GM21737 (cell line): ENCODE measurements around the gene RAB1B.
A peak's percentile ranks its signal among the peaks of the same experiment; 100 is the strongest.

Experiments
- ATAC-seq: cut with Tn5 transposase; IDR thresholded peaks from one replicate; pipeline ENCODE4 v1.9.1; 2021; ENCODE audit warnings: mild to moderate bottlenecking, moderate library complexity; ENCODE audit not compliant: unreplicated experiment

Gene RAB1B

DNA sequence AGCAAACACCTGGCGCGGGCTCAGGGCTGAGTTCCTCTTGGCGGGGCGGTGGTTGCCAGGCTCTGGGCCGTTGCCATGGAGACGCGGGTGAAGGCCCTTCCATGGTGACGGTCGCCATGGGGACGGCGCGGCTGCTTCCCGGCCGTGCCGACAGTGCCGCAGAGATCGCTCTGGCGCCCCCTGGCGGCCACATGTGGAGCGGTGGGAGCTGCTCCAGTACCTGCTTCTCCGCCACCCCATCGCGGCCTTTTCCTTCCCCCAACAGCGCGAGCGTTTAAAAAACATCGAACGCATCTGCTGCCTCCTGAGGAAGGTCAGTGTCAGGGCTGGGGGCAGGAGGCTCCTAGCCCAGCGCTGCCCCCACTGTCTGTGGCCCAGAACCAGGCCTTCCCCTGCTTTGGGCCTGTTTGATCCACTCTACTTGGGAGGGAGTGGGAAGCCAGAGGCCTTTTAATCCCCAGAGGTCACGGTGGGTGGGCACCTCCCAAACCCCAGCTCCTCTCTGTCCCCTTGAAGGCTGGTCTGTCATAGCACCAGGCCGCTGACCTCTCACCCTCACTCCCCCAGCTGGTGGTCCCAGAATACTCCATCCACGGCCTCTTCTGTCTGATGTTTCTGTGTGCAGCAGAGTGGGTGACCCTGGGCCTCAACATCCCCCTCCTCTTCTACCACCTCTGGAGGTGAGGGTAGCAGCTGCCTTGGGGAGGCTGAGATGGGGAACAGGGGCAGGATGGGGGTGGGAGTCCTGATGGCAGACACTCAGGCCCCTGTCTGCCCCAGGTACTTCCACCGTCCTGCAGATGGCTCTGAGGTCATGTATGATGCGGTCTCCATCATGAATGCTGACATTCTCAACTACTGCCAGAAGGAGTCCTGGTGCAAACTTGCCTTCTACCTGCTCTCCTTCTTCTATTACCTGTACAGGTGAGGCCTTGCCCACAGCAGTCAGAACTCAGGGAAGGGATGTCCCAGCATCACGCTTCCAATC lies 14.3 kb downstream of the RAB1B start:
- ATAC-seq = peak; percentile 66

DNA sequence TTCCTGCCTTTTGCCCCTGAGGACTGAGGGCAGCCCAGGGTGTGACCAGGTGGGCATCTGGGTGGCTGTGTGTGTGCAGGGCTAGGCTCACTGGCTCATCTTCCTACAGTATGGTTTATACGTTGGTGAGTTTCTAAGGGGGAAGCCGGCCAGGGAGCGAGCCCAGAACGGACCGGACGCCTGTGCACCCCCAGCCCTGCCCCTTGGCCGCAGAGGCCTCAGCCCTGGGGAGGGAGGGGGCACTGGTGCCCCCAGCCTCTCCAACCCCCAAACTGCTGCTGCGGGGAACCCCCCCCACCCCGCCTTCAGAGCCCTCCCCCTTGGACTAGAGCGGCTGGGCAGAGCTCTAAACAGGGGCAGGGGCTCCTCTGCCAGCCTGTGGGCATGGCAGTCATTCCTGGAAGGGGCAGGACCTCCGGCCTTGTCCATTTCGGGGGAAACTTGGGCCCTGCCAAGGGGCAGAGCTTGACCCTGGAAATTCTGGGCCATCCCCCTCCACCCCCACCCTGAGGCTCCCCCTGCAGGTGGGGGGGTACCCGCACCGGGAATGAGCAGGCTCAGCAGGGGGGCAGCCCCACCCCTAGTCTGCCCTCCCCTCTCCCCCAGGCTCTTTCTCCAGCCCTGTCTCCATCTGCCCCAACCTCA lies 15.1 kb downstream of the RAB1B start:
- no peak for ATAC-seq

DNA sequence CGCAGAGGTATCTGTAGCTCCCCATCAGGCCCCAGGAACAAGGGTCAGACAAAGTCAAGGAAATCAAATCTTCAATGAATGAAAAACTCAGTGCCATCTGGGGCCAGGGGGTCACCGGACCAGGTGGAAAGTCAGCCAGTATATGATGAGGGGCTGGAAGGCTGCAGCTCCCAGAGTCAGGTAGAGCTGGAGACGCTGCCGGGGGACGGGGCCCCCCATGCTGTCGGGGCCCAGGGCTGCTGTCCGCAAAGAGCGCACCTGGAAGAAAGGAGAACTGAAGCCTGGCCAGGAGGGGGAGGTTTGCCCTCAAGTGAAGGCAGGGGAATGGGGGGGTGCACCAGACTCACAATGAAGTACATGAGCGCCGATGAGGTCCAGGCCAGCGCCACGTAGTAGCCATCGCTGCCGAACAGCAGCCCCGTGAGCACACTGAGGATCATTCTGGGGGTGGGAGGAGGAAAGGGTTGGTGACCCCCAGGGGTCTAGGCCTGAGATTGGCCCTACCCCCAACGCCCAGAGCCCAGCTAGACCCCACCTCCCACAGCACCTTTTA lies 16.2 kb downstream of the RAB1B start:
- no peak for ATAC-seq

DNA sequence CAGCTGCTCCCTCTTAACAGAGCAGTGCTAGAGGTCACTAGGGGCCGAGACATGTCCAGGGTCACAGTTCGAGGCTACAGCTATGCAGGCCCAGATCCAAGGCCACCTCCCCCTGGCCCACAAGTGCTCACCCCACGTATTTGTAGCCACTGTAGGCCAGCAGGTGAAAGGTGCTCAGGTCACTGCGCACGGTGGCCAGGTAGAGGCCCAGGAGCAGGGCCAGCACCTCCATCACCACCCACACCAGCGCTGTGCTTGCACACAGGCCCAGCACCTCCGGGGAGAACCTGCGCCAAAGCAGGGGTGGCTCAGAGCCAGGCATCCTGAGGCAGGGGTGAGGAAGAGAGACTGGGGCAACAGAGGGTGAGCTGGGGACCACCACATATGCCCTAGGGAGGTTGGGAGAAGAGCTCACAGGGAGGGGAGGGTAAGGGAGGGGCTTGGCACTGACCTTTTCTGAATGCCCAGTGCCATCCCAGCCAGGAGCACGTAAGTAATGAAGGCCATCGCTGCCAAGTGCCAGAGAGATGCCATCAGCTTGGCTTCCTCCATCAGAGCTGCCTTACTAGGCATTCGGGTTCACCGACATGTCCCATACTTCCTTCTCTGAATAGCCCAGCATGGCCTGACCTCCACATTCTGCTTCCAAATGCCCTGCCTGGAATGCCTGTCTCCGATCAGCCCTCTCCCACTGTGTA lies 17.0 kb downstream of the RAB1B start:
- no peak for ATAC-seq

DNA sequence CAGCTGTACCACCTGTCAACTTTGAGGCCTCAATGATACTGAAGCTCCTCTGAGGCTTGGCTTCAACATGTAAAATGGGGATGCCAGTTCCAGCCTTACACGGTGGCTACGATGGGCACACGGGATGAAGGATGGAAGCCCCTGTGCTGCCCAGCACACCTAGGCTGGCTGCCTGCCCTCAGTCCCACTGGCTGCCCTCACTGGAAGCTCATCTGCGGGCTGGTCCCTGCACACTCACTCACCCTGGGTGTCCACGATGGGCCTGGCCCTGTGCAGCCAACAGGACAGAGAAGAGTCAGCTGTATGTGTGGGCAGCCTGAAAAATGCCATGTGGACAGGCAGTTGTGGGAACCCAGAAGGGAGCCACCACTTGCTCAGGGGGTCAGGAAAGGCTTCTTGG lies 18.3 kb downstream of the RAB1B start:
- no peak for ATAC-seq

DNA sequence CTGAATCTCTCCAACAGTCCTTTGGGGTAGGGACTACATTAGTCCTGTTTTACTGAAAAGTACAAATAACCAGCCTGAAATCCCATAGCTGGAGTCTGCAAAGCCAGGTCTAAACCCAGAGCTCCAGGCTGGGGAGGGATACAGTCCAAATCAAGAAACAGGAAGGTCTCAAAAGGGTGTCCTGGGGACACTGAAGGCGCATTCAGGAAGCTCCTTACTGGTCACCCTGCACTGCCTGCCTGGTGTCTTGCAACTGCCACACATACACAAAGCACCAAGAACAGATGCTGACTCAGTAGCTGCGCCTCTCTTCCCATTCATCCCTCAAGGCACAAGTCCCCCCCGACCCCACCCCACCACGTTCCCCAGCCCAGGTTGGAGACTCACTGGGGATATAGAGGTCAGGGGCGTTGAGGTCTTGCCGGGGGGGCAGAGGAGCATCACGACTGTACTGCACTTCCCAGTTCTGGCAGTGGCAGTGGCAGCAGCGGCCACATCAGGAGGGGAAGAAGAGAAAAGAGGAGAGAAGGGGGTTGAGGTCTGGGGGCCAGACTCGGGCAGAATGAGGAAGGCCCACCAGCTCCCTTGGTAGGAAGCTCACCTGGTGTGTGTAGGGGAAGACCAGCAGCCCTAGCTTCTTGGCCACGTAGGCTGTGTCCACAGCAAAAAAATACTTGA lies 18.9 kb downstream of the RAB1B start:
- ATAC-seq = no peak

DNA sequence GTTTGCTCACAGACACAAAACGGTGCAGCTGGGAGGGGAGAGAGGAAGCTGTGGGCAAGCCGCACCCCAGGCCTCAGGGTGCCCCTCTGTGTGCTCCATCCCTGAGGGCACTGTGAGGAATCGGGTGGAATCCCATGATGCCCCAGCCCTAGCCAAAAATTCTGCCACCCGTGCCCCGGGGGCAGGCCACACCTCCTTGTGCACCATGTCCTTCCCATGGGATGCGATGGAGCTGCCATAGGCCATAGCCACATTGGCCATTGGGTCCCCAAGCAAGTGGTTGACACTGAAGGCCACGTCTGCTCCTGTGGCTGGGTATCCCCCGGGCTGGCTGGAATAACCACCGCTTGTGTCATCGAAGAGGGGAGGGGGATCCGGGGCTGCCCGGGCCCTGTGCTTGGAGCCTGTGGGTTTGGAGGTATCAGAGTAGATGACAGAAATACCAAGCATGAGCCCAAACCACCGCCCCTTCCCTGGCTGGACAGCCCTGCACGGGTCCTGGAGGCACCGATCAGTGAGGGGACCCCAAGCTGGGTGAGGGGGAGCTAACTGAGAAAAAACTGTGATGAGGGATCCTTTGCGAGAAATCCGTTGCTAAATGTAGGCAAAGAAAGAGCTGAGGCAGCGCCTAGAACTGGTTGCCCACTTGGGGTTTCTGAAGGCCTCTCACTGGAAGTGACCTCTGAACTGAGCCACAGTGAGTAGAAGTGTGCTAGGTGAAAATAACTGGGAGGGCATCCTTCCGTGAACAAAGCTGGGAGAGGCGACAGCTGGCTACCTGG lies 19.6 kb downstream of the RAB1B start:
- no peak for ATAC-seq

DNA sequence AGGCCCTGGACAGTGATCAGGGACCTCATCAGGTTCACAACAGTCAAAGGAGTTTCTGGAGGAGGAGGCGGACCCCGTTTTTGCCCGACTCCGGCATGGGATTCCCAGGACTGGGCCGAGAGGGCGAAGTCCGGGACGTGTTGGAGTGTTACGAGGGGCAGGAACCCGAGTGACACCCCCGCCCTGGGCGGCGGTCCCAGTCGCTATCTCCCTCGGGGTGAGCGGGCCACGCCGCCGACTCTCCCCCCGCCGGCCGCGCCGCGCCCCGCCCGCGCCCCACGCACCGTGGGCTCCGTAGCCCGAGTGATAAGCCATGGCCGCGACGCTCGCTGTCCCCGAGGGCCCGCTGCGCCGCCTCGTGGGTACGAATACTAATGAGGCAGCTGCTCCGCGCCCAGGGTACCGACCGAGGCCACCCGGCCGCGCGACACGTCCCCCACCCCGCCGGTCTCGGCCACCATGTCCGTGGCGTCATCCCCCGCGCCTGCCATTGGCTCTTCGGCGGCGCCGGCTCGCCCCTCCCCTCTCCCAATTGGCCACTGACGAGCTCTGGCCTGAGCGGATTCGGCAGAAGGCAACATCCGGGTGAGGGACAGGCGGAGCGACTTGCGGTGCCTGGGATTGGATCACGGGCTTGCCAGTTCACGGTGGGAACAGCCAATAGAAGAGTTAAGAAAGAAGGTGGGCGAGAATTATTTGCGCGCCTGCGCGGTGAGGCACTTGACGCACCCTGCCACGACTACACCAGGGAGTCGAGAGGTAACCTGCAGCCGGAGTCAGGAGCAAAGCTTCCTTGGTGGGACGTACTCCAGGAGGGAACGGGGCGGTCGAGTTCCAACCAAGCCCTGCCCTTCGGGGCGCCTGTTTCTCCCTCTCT lies 20.5 kb downstream of the RAB1B start, which contains the start of gene YIF1A:
Gene YIF1A (minus strand): TSS at position 473 of the 877 bp plus-strand sequence. CDS start 158 bp downstream, at position 315.
- ATAC-seq = peak; percentile 88

DNA sequence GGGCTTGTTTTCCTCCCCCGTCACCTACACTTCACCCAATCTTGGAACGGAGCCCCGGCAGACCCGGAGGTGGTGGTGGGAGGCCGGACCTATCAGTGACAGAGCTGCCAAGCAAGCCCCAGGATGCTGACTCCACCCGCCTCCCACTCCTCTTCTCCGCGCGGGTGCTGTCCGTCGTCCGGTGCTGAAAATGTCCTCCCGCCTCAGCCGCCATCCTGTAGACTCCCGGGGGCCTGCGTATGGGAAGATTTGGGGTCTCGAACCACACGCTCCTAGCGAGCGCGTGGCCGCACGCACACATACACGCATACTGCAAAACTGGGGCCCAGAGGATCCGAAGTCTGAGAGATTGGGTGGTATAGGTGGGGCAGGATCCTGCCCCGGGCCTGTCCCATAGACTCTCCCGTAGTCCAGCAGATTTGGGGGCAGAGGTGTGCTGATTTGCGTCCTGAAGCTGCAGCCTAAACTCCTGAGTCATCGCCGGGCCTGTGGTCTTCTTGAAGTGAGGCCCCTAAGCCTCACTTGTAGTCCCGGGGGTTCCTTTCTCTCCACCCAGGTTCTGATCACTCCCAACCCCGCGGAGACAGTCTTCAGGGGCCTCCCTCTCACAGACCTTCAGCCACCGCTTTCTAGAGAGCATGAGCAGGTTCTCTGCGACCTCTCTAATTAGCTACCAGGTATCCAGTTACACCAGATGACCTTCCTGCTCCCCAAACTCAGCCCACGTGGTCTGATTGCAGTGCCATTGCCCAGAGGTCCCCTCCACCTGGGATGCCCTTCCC lies 21.3 kb downstream of the RAB1B start:
- ATAC-seq = peak; percentile 31

DNA sequence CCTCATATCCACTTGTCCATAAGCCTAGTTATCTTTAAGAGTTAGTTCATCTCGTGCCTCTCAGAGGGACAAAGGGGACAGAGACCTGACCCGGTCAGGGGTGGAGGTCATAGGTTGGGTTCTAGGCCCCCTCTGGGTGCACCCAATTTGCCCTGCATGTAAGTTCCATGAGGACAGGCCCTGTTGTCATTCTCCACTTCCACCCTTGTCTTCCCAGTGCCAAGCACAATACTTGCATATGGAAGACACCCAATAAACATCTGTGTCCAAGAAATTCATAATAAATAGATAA lies 21.8 kb downstream of the RAB1B start:
- no peak for ATAC-seq

DNA sequence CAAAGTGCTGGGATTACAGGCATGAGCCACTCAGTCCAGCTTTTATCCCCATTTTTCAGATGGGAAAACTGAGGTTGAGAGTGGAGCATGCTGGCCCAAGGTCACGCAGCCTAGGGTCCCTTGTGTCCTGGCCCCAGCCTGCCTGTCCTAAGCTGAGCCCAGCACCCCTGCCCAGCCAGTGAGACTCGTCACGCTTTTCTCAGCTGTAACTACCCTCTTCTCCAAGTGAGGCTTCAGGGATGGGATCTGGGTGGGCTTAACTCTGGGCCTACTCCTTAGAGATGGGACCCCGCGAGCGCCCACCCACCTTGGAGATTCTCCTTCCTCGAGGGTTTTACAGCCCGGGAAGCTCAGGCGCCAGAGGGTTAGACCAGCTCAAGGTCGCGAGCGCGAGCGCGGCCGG lies 22.9 kb downstream of the RAB1B start:
- ATAC-seq = no peak

DNA sequence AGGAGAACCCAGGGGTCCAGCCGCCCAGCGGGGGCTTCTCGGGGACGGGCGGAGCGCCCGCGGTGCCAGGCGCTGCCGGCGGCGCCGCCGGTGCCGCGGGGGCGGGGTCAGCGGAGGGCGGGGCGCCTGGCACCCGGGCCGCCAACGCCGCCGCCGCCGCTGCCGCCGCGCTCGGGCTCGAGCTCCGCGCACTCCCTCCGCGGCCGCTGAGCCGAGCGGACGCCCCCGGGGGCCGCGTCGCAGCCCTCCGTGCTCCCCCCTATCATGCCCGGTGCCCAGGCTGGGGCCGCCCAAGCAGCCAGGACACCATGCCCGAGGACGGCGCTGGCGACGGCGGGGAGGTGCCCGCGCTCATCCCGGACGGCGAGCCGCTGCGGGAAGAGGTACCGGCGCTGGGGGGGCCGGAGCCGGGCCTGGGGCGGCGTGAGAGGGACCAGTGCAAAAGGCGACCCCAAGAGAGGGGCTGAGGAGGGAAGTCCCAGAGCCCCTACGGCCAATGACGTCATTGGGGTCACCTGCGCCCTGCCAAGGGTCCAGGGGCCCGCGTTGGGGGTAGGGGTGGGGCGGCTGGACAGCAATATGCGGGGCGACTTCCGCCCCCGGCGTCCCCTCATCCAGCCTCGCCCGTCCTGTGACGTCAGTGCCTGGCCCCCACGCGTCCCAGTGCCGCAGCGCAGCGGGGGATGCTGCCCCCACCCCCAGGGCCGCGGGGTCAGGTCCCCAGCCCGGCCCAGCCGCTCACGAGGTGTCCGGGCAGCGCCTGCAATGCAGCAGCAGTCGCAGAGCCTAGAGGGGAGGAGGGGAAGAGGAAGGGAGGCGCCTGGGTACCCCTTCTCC lies 23.5 kb downstream of the RAB1B start, which contains the start of gene TMEM151A:
Gene TMEM151A (plus strand): TSS at position 189 of the 837 bp plus-strand sequence. CDS start 120 bp downstream, at position 309.
- ATAC-seq = no peak

DNA sequence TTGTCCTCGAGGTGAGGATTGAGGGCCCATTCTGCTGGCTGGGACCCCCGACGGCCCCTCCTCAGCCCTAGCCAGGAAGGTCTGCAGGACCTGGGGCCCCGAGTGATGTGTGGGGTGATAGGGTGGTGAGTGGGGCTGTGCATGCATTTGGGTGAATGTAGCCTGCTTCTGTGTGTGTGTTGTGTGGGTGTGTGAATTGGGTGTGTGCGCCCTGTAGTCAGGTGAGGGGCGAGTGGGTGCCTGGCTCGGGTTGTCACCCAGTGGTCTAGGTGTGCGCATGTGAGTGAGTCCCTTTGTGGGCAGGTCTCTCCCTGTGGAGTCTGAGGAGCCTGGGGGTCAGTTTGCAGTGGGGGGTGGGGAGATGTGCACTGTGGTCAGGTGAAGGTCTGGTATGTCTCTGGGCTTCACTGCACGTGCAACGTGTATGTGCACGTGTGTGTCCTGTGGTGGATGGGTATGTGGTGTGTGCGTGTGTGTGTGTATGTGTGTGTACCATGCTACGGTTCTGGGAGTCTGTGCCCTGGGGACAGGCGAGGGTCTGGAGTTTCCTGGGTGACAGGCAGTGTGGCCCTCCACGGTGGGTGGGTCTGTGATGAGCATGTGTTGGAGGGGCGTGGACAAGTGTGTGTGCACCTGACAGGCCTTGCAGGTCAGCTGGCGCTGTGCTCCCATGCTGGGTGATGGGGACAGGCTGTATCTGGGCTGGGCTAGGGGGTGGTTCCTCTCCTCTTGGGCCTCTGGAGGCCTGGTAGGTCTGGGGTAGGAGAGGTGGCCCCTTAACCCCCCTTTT lies 24.3 kb downstream of the RAB1B start:
- ATAC-seq = no peak

DNA sequence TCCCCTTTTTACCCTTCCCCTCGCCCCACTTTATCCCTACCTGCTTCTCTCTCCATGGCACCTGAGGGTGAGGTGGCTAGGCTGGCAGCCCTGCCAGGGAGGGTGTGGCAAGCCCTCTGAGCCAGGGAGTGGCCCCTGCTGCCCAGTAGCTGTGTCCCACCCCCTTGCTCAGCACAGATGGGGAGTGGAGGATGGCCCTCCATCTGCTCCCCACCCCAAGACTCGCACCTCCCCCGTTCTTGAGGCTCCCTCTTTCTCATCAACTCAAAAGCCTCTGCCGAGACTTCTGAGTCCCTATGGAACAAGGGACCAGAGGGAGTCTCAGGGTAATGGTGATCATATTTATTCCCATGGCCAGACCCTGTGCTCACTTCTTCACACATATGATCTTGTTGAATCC lies 24.9 kb downstream of the RAB1B start:
- no peak for ATAC-seq

DNA sequence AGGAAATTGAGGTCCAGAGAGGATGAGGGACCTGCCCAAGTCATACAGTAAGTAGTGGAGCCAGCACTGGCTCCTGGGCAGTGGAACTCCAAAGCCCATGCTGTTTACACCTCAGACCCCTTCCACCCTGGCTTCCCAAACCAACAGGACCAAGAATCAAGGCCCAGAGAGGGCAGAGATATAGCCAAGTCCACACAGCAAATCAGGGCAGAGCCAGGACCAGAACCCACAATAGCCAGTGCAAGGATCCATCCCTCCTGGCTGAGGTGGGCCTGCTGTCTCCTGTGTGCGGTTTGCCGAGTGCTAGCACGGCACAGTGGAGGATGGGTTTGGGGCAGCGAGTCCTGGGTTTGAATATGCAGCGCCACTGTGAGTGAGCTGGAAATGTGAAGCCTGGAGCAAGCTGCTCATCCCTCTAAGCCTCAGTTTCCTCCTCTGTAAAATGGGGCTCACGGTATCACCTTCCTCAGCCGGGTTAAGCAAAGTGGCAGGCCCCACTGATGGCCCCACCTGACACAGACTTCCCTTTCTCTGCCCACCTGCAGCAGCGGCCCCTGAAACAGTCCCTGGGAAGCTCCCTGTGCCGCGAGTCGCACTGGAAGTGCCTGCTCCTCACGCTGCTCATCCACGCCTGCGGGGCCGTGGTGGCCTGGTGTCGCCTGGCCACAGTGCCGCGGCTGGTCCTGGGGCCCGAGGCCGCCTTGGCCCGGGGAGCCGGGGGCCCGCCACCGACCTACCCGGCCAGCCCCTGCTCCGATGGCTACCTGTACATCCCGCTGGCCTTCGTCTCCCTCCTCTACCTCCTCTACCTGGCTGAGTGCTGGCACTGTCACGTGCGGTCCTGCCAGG lies 25.6 kb downstream of the RAB1B start:
- no peak for ATAC-seq
